Smooth muscle cell (in vitro differentiated cells): Measurements from ENCODE around the gene GBGT1. TPM values are rescaled to one million over a fixed set of nuclear protein-coding genes. Genes with fewer than 3 reads are reported as not detected.
A peak's percentile ranks its signal among the peaks of the same experiment; 100 is the strongest.
"Not testable (repeated sequence)": the region's sequence is repeated elsewhere in the genome, so short reads cannot be mapped to it uniquely, and the experiment has no call there.

ENCODE experiments used
- DNase-seq: peaks from one replicate; lab custom pipeline; 2025; ENCODE audit not compliant: unreplicated experiment; lab: John Stamatoyannopoulos, UW
- H2AFZ ChIP-seq: fragments of 200-600 bp; sonication (generic); 2 replicates; pipeline ENCODE4 v1.6.0; 2016; ENCODE audit warnings: antibody characterized with exemption, low read depth, mild to moderate bottlenecking
- H3F3A ChIP-seq: fragments of 200-600 bp; sonication (generic); 2 replicates; pipeline ENCODE4 v1.6.0; 2017; ENCODE audit warnings: antibody characterized with exemption, low read depth
- H3K27ac ChIP-seq: fragments of 200-600 bp; sonication (generic); 2 replicates; pipeline ENCODE4 v1.5.1; 2016; ENCODE audit warnings: low read depth, mild to moderate bottlenecking
- H3K27me3 ChIP-seq: fragments of 200-600 bp; sonication (generic); 2 replicates; pipeline ENCODE4 v1.6.1; 2016; ENCODE audit warnings: low read depth, mild to moderate bottlenecking
- H3K36me3 ChIP-seq: fragments of 200-600 bp; sonication (generic); 2 replicates; pipeline ENCODE4 v1.5.1; 2016; ENCODE audit warnings: low read depth
- H3K4me1 ChIP-seq: fragments of 200-600 bp; sonication (generic); 2 replicates; pipeline ENCODE4 v1.5.1; 2016; ENCODE audit warnings: low read depth
- H3K4me2 ChIP-seq: fragments of 200-600 bp; sonication (generic); 2 replicates; pipeline ENCODE4 v1.6.0; 2016; ENCODE audit warnings: mild to moderate bottlenecking
- H3K4me3 ChIP-seq: fragments of 200-600 bp; sonication (generic); 2 replicates; pipeline ENCODE4 v1.5.1; 2016; ENCODE audit warnings: mild to moderate bottlenecking
- H3K79me2 ChIP-seq: fragments of 200-600 bp; sonication (generic); 2 replicates; pipeline ENCODE4 v1.6.0; 2016; ENCODE audit warnings: low read depth, mild to moderate bottlenecking
- H3K9ac ChIP-seq: fragments of 200-600 bp; sonication (generic); 2 replicates; pipeline ENCODE4 v1.6.0; 2016; ENCODE audit warnings: low read depth
- H3K9me3 ChIP-seq: fragments of 200-600 bp; sonication (generic); replicated peaks from 2 replicates; pipeline ENCODE4 v1.5.1; 2016; ENCODE audit warnings: low read depth
- H4K20me1 ChIP-seq: fragments of 200-600 bp; sonication (generic); 2 replicates; pipeline ENCODE4 v1.6.0; 2016; ENCODE audit warnings: low read depth
- CTCF ChIP-seq: fragments of 200-600 bp; sonication (generic); IDR thresholded peaks from 2 replicates; pipeline ENCODE4 v1.5.1; 2017; ENCODE audit warnings: borderline replicate concordance, mild to moderate bottlenecking, antibody characterized with exemption; ENCODE audit not compliant: insufficient read depth, poor library complexity, severe bottlenecking
- WGBS: methylation state at CpG from one replicate; pipeline ENCODE4 v1.1.7; 2016; ENCODE audit warnings: low lambda C conversion rate; 5-methylcytosine and 5-hydroxymethylcytosine counted together
- polyA plus RNA-seq: library from polyadenylated mRNA; unstranded; fragments of >200 nt; fragmentation: Nextera tagmentation; extraction: Ambion mirVana; gene quantifications from 2 replicates; pipeline ENCODE4 v1.2.1, GENCODE V29; 2016
- total RNA-seq: library from RNA; depleted of rRNA; stranded (reverse); fragments of >200 nt; gene quantifications from 2 replicates; pipeline ENCODE4 v1.2.3, GENCODE V29; 2014

The GBGT1 gene
- total RNA-seq (8.2 and 11.3 TPM in 2 replicates), polyA plus RNA-seq (4.5 and 6.7 TPM in 2 replicates)

- peak within 1 kb of the TSS; percentile 67 for H3K9ac ChIP-seq
- H3K79me2 ChIP-seq = no peaks in the 10 kb centered on the region
- peak within 1 kb of the TSS; percentile 81 for H3K4me3 ChIP-seq
- H3K9me3 ChIP-seq = no peaks in the 10 kb centered on the region
- WGBS = 2% methylated on average over 43 of the region's 56 CpGs
- no peak for TF ChIP-seq CTCF
- H3K27ac ChIP-seq = no peak within 1 kb of the TSS
- H2AFZ ChIP-seq = peak within 1 kb of the TSS; percentile 93
- H3K36me3 ChIP-seq = no peaks in the 10 kb centered on the region
- H3K4me2 ChIP-seq = peak within 1 kb of the TSS; percentile 97
- H4K20me1 ChIP-seq = peaks cover 6% of the 10 kb centered on the region
- H3K4me1 ChIP-seq = no peaks in the 10 kb centered on the region
- no peaks in the 10 kb centered on the region for H3K27me3 ChIP-seq
- DNase-seq = no peak
- peaks cover 10% of the 10 kb centered on the region for H3F3A ChIP-seq
These were observed at the start of gene GBGT1 for GRCh38 chr9:133163504-133164172. TSS of gene GBGT1 (minus strand) at chr9:133163914. CDS start at chr9:133162412, 1,502 bp downstream.

GRCh38 chr9:133210609-133211008 lies 46.9 kb upstream of the GBGT1 start:
- Histone ChIP-seq H3K4me2 (no peak overlapping the region), H3K27me3 (no peaks in the 10 kb centered on the region), H4K20me1 (no peaks in the 10 kb centered on the region), H3K9me3 (no peaks in the 10 kb centered on the region), H3K27ac (no peak overlapping the region), H3F3A (peaks cover 4% of the 10 kb centered on the region), H3K79me2 (no peaks in the 10 kb centered on the region), H3K4me3 (no peak overlapping the region), H3K4me1 (no peaks in the 10 kb centered on the region), H2AFZ (no peak overlapping the region), H3K9ac (no peak overlapping the region), H3K36me3 (no peaks in the 10 kb centered on the region)
- 90% methylated on average over 7 of the region's 7 CpGs for WGBS
- no peak for TF ChIP-seq CTCF
- DNase-seq = no peak

- H3K27me3 ChIP-seq = no peaks in the 10 kb centered on the region
- WGBS = 64% methylated on average over 7 of the region's 7 CpGs
- H3K4me3 ChIP-seq = no peak overlapping the region
- H3K79me2 ChIP-seq = no peaks in the 10 kb centered on the region
- no peaks in the 10 kb centered on the region for H3K9me3 ChIP-seq
- H3K4me1 ChIP-seq = no peaks in the 10 kb centered on the region
- H4K20me1 ChIP-seq = no peaks in the 10 kb centered on the region
- peaks cover 4% of the 10 kb centered on the region for H3F3A ChIP-seq
- no peak for DNase-seq
- H3K36me3 ChIP-seq = no peaks in the 10 kb centered on the region
- no peak for TF ChIP-seq CTCF
- H2AFZ ChIP-seq = no peak overlapping the region
- no peak overlapping the region for H3K9ac ChIP-seq
- no peak overlapping the region for H3K4me2 ChIP-seq
- H3K27ac ChIP-seq = no peak overlapping the region
These were observed 46.5 kb upstream of the GBGT1 start for GRCh38 chr9:133210202-133210532.

- H3K4me3 ChIP-seq, DNase-seq, H3K4me1 ChIP-seq, H3K27me3 ChIP-seq, H3K36me3 ChIP-seq, H4K20me1 ChIP-seq, H2AFZ ChIP-seq, H3K79me2 ChIP-seq, H3K27ac ChIP-seq, H3K9me3 ChIP-seq, H3F3A ChIP-seq, H3K9ac ChIP-seq, H3K4me2 ChIP-seq: not testable (repeated sequence)
- 88% methylated on average over 29 of the region's 29 CpGs for WGBS
These were observed 45.9 kb upstream of the GBGT1 start for GRCh38 chr9:133209327-133210201.

- H3K4me2 ChIP-seq, H2AFZ ChIP-seq: not testable (repeated sequence)
- 86% methylated on average over 7 of the region's 18 CpGs for WGBS
These were observed 45.2 kb upstream of the GBGT1 start, which contains the start of gene OBP2B for GRCh38 chr9:133208880-133209300. TSS of gene OBP2B (minus strand) at chr9:133209250. CDS start at chr9:133209199, 51 bp downstream.

More at GRCh38 chr9:133208880-133209300, 45.2 kb upstream of the GBGT1 start, which contains the start of gene OBP2B:
- not testable (repeated sequence) for H3F3A ChIP-seq, H3K9ac ChIP-seq, H3K9me3 ChIP-seq, DNase-seq, H3K27me3 ChIP-seq, H3K4me3 ChIP-seq, H4K20me1 ChIP-seq, H3K4me1 ChIP-seq, H3K79me2 ChIP-seq, H3K27ac ChIP-seq, H3K36me3 ChIP-seq
